ENCODE measurements around the gene CNTN2.

- TF ChIP-seq POLR2AphosphoS5 (IDR thresholded peaks at IDR 0.05; ENCODE audit: low read depth) (no peak), REST (IDR thresholded peaks at IDR 0.05; ENCODE audit: unreplicated experiment) (no peak), CTCF (conservative IDR thresholded peaks at IDR 0.05; ENCODE audit: low read depth in 2 of 2) (no peak)
Measured at GRCh38 chr1:205016075-205016474, 26.9 kb upstream of the CNTN2 start.

Data from GM23338 (cell line).